Measurements from ENCODE around the gene U2SURP. TPM values are rescaled to one million over a fixed set of nuclear protein-coding genes. Genes with fewer than 3 reads are reported as not detected.

U2SURP gene
- total RNA-seq = 134 and 144 TPM in 2 replicates

DNA sequence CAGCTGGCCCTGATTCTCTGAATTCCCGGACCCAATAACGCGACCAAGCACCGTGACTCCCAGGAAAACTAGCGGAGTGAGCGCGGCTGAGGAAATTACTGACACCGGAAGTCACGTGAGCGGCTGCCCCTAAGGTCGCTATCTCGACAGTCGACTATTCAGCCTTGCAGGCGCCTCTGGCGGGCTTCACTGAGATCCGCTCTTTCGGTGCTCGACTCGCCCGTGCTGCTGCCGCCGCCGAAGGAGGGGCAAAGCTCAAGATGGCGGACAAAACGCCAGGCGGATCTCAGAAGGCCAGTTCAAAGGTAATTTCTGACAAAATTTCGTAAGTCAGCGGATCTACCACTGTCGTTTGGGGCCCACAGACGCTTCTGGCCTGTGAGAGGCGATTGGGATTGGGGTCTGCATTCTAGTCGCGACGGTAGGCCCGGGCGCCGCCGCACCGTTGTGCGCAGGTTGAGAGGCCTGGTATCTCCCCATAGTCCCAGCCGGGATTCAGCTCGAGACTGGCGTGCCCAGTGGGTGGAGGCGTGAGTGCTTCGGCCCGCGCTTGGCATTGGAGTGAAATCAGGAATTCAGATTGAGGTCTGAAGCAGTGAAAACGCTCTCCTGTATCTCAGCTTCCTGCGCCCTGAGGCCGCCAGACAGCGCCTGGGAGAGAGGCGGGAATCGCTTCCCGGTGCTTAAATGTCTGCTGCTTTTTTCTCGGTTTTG, at the start of gene U2SURP:
Gene U2SURP (plus strand): TSS at position 202 of the 714 bp plus-strand sequence. CDS start 59 bp downstream, at position 261.
- intact Hi-C loops (cut with micrococcal nuclease) = loop anchor here (1.0 to 5.0 kb wide), 12 partner anchors 15 to 1515 kb away; partner anchors contain the start of genes ATR, PLS1, RASA2 and RNF7

DNA sequence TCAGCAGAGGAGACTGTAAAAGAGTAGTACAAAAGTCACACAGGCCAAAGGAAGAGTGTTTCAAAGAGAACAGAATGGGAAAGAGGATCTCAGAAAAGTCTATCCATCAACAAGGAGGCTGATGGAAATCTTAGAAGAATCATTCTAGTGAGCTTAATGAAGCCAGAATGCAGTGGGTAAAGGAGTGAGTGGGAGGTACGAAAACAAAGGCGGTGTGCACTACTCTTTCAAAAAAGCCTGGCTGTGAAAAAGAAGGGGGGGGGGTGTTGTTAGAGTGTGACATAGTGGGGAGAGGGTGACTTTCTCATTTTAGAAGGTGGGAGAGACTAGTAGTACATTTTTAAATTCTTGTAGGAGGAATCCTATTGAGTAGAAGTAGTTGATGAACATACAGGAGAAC, 49.6 kb upstream of the U2SURP start:
- intact Hi-C loops (cut with micrococcal nuclease) = no loop called here

DNA sequence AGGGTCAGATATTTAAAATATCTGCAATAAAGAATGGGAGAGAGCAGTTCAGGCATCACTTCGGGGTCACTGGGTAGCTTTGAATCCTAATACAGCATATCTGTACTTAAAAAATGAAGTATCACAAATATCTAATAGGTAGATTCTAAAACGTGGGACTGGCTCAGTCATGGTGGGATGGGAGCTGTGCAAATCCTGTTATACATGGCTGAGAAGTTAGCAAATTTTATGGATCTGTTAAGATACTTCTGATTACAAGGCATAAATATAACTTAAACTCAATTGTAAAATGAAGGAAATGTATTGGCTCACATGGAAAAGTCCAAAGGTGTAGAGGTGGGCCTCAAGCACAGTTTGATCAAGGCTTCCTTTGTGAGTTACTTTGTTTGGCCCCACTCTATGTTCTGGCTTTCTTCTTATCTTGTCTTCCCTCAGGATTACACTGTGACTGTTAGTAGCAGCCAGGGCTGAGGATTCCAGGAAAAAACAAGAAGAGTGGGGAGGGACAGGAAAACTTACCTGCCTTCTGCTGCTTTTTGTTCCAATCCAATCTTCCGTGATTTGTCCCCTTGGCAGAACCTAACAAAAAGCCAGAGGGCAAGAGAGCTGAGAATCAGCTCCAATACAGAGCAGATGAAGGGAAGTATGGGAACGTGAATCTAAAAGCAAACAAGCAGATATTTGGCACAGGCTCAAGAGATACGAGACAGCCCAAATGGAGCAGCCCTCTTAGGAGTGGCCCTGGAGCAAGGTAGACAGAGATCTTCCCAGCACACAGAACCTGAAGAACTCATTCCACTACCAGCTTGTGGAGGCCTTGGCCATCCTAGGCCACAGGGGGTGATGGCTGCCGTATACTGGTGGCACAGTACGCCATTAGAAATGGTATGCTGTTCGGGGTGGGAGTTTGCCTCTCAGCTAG, 48.8 kb upstream of the U2SURP start:
- intact Hi-C loops (cut with micrococcal nuclease) = no loop called here

DNA sequence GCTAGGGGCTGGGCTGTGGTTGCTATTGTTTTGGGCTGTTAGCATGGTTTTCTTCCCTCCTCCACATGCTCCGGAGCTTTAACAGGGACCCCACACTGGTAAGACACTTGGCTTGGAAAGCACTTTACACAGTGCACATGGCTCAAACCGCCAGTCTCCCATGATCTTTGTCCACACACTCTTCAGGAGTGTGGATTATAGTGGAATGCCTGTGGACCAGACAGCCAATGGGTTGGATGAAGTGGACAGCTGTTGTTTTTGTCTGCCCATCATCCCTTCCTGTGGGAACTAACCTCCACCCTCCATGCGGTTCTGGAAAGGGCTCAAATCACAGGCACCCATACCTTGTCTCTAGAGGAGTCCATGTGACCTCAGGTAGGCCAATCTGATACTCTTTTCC, 47.9 kb upstream of the U2SURP start:
- intact Hi-C loops (cut with micrococcal nuclease) = no loop called here

DNA sequence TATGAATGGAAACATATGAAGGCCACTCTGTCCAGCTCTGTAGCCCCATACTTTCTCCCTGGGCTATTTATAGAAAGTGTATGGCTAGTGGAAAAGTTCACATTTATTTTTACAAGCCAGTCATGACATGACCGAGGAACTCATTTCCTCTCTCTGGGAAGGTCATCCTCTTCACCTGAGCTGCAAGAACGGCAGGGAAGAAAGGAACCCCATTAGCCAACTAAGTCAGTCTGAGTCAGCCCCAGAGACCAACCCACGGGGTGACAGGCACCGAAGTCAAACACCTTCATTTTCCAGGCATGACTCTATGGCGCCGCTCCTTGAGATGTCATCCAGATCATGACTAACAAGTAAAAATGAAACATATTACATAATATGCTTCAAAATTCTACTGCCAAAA, 42.7 kb upstream of the U2SURP start:
- intact Hi-C loops (cut with micrococcal nuclease) = no loop called here

DNA sequence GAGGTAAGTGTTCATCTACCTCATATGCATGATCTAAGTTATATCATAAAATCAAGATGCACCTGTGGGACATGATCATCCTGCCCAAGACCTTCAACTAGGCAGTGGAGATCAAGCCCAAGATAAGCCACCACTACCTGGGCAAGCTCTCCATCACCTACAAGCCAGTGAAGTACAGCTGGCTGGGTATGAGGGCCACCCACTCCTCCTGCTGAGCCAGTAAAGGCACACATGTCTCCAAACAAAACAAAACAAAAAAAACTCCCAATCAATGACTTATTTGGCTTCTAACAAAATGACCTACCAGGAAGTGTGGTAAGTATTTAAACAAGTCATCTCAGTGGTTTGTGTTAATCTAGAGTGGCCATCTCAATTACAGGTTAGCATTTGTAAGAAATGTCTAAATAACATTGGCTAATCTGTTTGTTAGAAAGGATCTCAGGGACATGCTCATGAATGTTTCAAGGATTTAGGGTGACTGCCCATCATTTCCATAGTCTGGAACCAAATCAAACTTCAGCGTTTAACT, 41.0 kb upstream of the U2SURP start:
- intact Hi-C loops (cut with micrococcal nuclease) = no loop called here

DNA sequence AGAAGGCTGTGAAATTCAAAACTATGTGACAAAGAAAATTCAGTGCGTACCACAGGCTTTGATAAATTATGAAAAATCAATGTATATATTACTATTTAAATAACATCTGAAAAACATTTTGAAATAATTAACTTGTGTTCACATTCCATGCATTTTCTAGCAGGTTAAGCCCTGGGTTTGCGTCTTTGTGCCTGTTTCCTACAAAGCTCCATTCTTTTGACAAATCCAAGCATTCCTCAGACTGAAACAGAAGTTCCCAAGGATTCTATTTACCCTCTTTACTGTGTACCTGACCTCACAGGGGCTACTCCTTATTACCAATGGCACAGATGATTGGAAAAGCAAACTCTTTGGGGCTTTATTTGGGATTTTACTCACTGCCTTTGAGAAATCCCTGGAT, 39.8 kb upstream of the U2SURP start:
- intact Hi-C loops (cut with micrococcal nuclease) = no loop called here

DNA sequence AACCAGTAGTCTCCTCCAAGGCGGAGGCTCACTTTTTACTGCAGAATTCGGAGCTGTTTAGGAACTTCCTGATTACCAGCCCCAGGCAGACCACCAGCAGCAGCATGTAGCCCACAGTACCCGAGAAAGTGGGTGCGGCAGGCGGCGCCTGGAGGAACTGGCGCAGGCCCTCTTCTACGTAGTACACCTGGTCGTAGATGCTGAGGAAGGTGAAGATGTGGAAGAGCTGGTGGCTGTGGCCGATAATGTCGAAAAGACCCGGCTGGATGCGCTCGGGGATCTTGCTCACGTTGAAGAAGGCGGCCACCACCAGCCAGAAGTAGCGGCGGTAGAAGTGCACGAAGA, 39.2 kb upstream of the U2SURP start:
- intact Hi-C loops (cut with micrococcal nuclease) = no loop called here

DNA sequence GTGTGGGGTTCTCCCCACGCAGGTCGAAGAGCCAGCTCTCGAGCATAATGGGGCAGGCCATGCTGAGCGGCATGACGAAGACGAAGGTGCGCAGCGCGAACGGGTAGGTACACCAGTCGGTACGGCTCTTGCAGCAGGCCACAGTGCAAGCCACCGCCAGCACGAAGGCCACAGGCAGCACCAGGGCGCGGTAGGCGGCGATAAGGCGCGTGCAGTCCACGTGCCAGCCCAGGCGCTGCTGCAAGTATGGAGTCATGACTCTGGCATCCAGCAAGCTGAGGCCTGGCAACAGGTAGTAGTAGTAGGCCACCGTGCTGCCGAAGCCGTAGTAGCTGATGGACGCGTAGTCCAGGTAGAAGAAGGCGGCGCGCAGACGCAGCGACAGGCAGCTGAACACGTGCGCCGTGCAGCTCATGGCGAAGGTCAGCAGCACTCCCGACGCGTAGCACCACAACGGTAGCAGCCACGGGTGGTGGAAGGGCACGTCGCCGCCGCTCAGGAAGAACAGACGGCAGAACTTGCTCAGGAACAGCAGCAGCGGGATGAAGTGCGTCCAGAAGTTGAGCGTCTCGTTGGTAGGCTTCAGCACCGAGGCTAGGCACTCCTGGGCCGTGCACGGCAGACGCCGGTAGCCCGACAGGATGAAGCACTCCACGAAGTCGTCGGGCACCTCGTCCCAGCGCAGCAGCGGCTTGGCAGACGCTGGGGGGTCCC, 38.7 kb upstream of the U2SURP start:
- intact Hi-C loops (cut with micrococcal nuclease) = no loop called here

DNA sequence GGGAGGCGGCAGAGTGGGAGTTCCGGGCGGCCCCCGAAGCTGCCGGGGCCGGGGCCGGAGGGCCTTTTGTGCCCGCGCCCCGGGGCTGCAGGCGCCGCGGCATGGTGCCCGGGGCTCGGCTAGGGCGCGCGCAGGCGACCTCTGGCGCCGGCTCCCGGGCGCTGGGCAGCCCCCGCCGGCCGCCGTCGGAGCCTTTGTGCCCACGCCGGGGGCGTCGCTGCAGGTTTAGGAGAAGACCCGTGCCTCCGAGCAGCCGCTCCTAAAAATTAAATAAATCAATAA, 38.2 kb upstream of the U2SURP start:
- intact Hi-C loops (cut with micrococcal nuclease) = no loop called here

DNA sequence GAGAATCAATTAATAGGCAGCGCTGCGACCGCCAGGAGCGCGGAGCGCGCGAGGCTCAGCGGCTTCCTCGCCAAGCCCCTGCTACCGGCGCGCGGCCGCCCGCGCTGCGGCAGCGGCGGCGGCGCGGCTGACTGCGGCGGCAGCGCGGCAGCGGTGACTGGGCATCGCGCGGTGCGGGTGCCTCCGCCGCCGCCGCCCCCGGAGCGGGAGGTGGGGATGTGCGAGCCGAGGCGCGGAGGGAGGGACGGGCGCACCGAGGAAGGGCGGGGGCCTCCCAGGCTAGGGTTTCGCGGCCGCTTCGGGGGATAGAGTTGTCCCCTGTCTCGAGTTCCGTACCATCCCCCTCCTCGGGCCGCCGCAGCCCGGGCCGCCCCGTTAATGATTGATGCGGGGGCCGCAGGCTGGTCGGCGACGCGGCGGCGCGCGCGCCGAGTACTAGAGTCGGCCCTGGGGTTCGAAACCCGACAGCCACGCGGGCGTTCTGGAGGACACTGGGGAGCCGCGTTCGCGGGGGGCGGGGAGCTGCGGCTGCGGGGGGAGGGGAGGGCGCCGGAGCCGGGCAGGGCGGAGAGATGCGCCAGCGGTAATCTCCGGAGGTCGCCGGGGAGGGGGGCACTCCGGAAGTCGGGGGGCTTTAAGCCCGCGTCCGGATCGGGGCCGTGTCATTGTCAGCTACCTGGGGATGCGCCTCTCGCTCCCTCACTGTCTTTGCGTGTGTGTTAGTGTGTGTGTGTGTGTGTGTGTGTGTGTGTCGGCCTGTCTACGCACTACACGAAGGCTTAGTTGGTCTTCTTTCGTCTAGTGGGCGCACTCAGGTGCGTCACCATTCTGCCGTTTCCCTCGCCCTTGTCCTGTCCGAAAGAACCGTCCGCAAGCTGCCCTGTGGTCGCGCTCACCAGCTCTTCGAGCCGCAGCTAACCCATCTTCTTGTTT, 37.6 kb upstream of the U2SURP start, which contains the start of gene PAQR9:
Gene PAQR9 (minus strand): TSS at position 159 of the 933 bp plus-strand sequence. CDS start 338 bp downstream, outside the sequence.
- intact Hi-C loops (cut with micrococcal nuclease) = no loop called here

DNA sequence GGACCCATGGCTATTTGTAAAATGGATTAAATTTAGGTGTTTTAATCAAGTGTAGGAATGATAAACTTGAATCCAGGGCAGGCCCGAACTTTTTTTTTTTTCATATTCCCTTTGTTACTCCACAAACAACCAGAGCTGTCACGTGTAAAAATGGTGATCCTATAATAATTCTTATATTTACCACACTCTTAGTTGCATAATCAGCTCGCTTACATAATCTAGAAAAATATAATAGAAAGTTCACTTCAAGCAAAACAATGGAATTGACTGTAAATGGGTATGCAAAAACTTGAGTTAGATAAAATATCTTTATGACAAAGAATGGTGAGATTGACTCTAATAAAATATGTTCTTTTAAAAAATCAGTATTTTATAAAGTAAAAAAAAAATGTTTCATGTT, 35.8 kb upstream of the U2SURP start:
- intact Hi-C loops (cut with micrococcal nuclease) = no loop called here

DNA sequence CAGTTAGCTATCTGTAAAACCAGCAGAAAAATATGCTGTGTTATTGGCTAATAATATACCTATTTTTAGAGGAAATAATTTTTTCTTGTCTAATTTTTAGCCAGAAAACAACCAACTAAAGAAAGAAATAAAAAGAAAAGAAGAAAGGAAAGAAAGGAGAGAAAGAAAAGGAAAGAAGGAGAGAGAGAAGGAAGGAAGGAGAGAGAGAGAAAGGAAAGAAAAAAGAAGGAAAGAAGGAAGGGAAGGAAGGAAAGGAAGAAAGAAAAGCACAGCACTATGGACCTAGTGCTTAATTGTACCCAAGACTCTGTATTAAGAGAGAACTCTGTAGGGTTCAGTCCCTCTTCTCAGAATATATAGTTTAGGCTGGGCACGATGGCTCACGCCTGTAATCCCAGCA, 34.6 kb upstream of the U2SURP start:
- intact Hi-C loops (cut with micrococcal nuclease) = no loop called here

DNA sequence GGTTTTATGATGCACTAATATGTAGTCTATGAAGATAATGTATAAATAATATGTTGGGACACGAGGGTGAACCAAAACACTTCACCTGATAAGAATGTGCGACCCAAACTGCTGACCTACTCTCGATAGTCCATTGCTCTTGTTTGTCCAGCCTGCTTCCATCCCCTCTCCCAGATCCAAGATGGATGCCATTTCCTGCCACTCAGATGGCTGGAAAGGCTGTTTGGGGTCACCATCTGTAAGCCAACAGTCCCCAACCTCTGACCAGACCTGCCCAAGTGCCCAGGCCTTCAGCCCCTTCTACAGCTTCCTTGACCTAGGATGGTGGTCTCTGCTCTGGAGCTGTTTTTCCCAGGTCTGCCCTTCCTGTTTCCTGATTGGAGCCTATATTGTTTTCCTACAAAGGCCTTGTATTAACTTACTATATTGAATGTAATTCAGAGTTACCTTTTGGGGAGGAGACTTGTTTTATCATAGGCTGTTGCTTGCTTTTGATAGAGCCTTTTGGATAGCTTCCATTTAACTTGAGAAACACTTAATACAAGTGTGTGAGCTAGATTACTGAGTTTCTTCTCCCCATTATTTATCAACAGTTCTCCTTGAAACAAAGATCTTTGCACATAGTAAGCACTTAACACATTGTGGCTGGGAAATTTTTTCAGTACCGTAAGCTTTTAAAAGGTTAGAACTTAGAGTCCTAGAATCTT, 32.9 kb upstream of the U2SURP start:
- intact Hi-C loops (cut with micrococcal nuclease) = no loop called here

DNA sequence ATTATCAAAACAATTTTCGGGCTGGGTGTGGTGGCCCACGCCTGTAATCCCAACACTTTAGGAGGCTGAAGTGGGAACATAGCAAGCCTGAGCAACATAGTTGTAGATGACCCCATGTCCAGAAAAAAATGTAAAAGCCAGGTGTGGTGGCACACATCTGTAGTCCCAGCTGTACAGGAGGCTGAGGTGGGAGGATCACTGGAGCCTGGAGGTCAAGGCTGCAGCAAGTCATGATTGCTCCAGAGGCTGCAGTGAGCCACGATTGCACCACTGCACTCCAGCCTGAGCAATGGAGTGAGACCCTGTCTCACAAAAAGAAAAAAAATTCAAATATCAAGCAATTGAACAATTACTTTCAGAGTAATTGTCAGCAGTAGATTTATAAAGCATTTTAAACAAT, 29.9 kb upstream of the U2SURP start:
- intact Hi-C loops (cut with micrococcal nuclease) = no loop called here

DNA sequence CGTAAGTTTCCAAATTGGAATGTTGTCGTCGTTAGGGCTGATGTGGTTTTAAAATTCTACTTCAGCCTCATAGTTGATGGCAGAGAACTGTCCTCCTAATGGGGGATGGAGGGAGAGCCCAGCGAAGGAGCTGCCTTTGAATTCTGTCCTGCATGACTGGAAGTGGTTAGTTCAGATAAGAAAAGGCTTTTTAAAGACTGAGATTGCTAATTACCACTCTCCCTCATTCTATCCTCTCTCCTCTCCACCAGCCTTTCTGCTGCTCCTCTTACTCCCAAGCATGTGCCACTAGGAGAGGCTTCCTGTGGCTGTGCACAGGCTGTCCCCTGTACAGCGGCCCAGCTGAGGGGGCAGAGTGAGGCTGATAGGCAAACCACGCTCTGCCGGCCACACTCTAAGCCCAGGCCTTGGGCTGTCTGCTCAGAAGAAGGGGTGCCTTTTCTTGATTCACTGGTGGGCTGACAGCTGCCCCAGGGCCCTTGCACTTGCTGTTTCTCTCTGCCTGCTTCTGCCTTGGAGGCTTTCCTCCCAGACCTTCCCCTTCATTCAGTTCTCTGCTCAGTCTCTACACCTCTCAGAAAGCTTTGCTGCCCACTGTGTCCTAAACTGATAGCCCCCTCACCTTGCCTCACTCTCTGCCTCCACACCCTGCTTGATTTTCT, 29.1 kb upstream of the U2SURP start:
- intact Hi-C loops (cut with micrococcal nuclease) = no loop called here

DNA sequence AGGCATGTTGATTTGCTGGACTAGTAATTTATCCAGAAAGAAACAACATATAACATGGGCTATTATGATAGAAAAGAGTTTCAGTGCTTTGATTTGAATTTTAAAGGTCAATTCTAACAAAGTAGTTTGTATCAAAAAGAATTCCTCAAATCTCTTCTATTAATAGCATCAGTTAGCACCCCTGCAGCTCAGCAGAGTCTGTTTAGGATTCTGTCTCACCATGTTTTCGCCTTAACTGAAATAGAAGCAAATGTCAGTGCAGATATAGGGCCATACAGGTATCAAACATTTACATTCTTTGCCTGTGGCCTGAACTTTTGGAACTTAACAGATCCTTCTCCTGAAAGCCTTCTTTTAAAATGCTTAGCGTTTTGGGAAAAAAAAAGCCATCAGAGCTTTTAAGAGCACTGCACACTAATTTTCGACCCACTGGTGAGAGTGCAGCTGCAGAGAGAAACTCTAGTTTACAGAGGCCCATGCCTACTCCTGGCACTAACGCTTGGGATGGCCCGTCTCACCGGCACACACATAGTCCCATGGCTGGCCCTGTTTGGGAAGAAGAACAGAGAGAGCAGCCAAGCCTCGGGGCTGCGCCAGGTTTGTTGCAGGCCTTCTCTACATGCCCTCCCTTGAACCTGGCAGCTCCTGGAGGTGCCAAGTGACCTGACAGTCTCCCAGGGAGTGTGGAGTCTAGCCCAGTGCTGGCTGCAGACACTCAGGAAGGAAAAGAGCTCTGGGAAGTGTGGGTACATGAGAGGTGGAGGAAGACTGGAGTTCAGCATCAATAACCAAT, 28.0 kb upstream of the U2SURP start:
- intact Hi-C loops (cut with micrococcal nuclease) = no loop called here

DNA sequence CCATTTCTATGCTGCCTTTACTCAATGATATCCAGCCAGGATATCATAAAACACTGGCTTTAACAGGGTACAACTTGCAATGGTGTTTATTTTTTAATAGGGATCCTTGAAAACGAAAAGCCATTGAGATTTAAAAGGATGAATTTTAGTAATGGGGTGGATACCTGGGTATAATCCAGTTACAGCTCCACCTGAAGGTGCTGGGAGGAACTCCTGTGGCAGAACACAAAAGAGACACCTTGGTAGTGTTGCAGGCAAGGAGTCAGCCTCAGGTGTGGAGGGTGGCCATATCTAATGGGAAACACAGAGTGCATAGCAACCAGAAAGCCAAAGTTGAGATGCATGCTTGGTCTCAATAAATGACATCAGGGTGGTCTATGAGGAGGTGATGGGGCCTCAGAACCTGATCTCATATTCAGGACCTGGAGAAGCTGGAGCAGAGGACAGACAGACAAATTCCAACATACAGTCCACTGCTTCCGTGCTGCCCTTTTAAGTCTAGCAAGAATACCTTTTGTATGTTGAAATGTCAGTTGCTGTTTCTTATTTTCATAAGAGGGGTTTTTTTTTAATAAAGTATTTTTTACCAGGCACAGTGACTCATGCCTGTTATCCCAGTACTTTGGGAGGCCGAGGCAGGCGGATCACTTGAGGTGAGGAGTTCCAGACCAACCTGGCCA, 25.9 kb upstream of the U2SURP start:
- intact Hi-C loops (cut with micrococcal nuclease) = no loop called here

Data from T-helper 2 cell treated with Interferon-gamma antibody and Interleukin-4, amounts not matched to agents 100 ng/mL and 5 ng/mL, for 36 hours (primary cell).